ENCODE measurements around the gene C2CD2.
"Not testable (repeated sequence)": the region's sequence is repeated elsewhere in the genome, so short reads cannot be mapped to it uniquely, and the experiment has no call there.

C2CD2 gene

GRCh38 chr21:41953831-41954653, at the start of gene C2CD2:
Gene C2CD2 (minus strand): TSS chr21:41954018. CDS start chr21:41953648, 370 bp downstream.
- peak; percentile 83 for DNase-seq (ENCODE audit: low spot score)

GRCh38 chr21:42003051-42003461, 49.2 kb upstream of the C2CD2 start:
- no peak for DNase-seq (ENCODE audit: low spot score)

DNA sequence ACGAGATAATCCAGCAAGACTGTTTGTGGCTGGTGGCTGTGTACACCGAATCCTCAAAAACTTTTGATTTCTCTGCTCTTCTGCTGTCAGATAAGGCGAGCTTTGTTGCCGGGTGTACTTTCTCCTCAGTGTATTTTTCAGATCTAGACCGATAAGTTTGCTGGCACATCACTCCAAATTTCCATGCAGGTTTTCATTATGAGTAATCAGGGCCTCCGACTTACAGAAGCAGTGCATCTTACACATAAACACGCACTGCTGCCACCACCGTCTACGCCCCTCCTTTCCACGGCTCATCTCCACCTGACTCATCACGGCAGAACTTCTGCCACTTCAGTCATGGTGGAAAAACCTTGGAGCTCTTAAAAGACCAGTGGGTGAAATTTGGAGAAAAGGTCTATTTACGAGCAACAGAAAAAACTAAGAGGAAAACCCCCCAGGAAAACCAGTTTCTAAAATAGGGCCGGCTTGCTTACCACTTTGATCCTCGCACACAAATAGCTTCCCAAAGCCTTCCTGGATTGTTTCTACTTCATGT, 48.7 kb upstream of the C2CD2 start:
- DNase-seq (ENCODE audit: low spot score) = no peak

DNA sequence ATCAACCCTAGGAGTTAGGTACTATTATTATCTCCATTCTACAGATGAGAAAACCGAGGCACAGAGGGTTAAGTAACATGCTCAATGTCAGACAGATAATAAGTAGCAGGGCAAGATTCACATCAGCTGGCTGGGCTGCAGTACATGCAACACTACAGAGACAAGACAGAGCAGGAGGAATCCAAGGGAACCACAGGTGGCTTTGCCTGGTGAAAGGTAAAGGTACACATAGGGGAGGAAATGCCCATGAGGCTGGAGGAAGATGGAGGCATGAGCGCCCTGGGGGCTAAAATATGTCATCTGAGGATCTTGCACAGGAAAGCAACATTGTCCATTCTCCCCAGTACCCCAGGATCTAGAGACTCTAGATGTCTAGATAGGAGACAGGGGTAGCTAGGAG, 48.0 kb upstream of the C2CD2 start:
- DNase-seq (ENCODE audit: low spot score) = no peak

DNA sequence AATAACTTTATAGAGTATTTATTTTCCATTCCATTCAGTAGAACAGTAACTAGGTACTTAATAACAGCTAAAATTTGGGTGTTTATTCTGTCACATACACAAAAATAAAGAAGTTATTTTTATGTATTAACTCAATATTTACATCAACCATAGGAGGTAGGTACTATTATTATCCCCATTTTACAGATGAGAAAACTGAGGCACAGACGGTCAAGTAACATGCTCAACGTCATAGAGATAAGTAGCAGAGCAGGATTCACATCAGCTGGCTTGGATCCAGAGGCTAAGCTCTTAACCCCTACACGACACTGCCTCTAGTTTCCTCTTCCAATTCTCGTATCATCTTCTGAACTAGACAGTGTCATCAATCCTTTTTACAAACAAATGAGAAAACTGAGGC, 47.1 kb upstream of the C2CD2 start:
- DNase-seq (ENCODE audit: low spot score) = no peak

DNA sequence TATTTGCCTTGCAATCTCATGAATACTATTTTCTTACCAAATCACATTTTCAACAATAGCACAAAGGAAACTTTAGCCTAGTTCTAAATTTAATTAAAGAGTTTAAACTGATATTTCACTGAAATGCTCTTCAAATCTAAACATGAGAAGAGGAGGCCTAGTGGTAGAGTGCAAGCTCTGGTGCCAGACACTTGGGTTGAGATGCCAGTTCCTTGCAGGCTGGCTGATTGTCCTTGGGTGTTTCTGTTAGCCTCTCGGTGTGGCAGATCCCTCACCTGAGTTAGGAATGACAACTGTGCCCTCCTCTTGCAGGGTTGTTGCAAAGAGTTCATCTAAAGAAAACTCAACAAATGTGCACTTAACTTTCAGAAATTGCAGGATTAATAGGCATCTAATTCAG, 43.8 kb upstream of the C2CD2 start:
- DNase-seq (ENCODE audit: low spot score) = no peak

DNA sequence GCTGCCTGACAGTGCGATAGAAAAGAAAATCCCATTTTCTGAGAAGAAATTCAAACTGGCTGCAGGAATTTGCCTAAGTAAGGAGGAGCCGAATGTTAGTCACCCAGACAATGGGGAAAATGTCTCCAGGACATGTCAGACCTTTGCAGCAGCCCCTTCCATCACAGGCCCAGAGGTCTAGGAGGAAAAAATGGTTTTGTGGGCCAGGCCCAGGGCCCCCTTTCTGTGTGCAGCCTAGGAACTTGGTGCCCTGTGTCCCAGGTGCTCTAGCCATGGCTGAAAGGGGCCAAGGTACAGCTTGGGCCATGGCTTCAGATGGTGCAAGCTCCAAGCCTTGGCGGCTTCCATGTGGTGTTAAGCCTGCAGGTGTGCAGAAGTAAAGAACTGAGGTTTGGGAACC, 41.8 kb upstream of the C2CD2 start:
- no peak for DNase-seq (ENCODE audit: low spot score)

GRCh38 chr21:41994613-41995012, 40.8 kb upstream of the C2CD2 start:
- DNase-seq (ENCODE audit: low spot score) = not testable (repeated sequence)

DNA sequence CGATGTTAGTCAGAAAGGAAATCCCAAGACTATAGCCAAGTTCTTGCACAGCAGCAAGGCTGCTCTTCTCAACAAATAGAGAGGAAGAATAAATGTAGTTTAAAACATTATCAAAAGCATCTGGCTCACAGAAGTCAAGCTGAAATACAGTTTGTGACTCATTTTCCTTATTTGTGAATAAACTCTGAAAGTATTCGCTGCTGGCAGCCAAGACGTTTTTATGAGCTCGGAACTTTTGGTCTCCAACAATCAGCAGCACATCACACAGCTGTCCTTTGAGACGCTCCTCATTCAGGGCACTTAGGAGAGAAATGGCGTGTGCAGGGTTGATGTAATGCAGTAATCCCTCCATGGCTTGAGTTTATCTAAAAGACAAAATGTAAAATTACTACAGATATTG, 39.9 kb upstream of the C2CD2 start:
- DNase-seq (ENCODE audit: low spot score) = no peak

- DNase-seq (ENCODE audit: low spot score) = no peak
Measured at GRCh38 chr21:41992576-41992975, 38.8 kb upstream of the C2CD2 start.

DNA sequence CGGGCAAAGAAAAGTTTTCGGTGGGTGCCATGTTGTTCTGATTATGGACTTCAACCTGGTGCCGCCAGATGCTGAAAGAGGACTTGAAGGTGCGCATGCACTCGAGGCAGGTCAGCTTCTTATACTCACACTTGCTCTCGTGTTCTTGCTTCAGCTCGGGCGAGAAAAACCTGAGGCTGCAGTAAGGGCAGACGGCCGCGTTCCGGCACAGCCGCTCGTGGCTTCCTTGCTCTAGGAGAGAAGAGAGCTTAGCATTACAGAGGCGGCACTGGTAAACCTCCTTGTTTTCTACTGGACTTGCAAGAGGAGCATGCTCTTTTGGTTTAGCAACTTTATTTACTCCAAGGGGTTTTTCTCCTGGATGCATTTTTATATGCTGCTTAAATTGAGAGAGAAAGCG, 37.8 kb upstream of the C2CD2 start:
- DNase-seq (ENCODE audit: low spot score) = no peak

DNA sequence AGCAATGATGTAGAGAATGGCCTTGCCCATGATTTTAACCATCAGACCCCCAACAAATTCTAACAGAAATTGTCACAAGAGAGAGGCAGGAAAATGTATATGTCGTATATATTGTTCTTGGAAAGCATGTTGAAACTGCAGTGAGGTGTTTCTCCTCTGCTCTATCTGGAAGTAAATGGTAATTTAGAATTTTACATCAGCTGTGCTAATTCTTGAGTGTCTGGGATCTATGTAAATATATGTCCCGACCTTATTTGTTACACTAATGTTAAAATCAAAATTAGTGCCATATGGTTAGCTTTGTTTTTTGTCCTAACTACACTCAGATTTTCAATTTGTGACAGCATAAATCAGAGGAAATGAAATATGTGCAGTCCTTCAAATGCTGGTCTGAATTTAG, 35.9 kb upstream of the C2CD2 start:
- DNase-seq (ENCODE audit: low spot score) = no peak

DNA sequence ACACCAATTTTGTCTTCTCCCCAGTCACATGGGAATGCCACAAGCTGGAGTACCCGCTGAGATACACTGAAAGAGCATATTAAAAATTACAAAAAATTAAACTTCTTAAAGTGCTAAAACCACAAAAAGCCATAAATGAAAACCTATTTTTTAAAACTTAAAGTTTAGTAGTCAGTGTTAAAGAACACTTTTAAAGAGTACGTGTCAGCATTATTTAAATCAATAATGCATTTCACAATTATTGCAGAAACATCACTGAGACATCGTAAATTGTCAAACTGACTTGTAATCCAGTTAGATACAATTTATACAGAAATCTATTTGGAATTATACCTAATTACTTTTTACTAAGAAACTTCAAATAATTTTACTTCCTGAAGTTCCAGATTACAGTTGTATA, 33.5 kb upstream of the C2CD2 start:
- DNase-seq (ENCODE audit: low spot score) = no peak

GRCh38 chr21:41985662-41986416, 32.0 kb upstream of the C2CD2 start:
- DNase-seq (ENCODE audit: low spot score) = no peak

GRCh38 chr21:41983229-41983628, 29.4 kb upstream of the C2CD2 start:
- no peak for DNase-seq (ENCODE audit: low spot score)

- no peak for DNase-seq (ENCODE audit: low spot score)
Measured at GRCh38 chr21:41980561-41980960, 26.7 kb upstream of the C2CD2 start.

DNA sequence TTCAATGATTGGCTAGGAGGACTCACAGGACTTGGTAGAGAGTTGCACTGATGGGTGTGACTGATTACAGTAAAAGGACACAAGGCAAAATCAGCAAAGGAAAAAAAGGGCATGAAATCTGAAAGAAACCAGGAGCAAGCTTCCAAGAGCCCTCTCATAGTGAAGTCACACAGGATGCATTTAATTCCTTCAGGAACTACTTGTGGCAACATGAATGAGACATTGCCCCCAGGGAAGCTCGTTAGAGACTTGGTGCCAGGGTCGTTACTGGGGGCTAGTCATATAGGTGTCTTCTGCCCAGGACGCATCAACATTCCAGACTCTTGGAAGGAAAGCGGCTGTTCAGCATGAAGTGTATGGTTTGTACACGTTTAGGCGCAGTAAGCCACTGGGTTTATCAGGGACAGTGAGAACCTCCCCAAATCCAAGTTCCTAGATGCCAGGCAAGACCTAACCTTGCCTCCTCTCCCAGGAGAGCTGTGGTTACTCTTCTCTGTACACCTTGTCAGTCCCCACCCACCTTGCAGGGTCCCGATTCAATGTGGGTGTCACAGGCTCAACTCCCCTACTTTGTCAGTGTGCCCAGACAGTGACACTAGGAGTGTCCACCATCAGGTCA, 26.0 kb upstream of the C2CD2 start:
- DNase-seq (ENCODE audit: low spot score) = no peak

DNA sequence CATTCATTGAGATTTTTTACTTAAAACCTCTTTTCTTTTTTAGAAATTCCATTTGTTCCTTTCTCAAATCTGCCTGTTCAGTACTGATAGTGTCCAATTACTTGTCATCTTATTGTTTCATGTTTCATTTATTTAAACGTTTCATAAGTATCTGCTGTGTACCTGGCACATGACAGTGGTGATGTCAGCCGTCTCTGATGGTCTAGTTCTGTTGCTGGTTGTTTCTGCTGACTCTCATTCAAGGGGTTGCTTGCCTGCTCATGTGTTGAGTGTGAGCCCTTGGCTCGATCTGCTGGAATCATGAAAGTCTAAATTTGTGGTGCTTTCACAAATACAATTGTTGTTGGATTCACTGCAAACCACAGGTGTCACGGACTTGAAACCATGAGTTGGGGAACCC, 25.5 kb upstream of the C2CD2 start:
- no peak for DNase-seq (ENCODE audit: low spot score)

DNA sequence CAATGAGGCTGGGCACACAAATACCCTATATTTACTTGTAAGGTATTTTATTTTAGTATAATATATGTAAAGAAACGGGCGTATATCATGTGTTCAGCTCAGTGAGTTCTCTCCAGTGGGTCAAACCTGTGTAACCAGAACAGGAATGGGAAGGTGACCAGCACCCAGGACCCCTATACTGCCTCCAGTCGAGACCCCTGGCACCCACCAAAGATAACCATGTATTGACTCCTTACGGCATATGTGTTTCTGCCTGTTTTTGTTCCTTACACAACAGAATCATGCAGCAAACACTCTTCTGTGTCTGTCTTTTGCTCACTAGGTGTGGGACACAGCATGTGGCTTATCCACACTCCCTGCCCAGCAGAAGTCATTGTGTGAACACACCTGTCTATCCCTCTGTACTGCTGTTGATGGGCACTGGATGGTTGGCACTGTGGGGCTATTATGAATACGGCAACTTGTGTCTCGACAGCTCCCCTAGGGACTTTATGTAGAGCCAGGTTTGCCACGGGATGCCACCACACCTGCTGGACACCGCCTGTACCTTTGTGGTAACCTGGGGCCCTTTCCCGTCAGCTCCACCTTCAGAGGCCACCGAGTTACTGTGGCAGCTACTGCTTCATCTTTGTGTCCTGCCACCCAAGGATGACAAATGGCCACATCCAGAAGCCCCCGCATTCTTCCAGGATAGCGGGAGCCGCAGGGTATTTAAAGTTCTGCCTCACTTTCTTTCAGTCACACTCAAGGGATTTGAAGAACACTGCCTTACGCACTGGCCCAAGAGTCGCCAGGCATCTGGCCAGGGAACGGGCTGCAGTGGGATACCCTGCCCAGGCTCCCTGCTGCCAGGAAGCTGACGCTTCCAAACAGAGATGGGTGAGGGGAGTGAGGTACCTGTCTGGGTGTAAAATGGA, 23.5 kb upstream of the C2CD2 start:
- DNase-seq (ENCODE audit: low spot score) = no peak

DNA sequence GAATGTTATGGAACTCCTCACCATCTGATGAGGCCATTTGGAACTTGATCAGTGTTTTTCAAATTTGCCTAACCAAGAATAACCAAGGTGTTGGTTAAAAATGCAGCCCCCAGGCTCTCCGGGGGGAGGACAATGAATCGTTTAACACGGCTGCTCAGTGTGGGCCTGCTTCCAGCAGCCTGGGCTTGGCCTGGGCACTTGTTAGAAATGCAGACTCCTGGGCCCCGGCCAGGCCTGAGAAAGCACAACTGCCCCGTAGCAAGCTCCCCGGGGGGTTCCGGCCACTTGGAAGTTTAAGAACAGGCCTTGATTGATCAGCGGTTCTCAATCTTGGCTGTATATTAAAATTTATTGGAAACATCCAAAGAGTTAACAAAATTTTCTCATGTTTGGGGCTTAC, 22.8 kb upstream of the C2CD2 start:
- no peak for DNase-seq (ENCODE audit: low spot score)

- DNase-seq (ENCODE audit: low spot score) = no peak
Measured at GRCh38 chr21:41975391-41976272, 21.8 kb upstream of the C2CD2 start.

Measured in left forelimb (tissue), 1 donor.